ENCODE measurements around the gene RAET1G. TPM values are rescaled to one million over a fixed set of nuclear protein-coding genes. Genes with fewer than 3 reads are reported as not detected.

Gene RAET1G
- total and polyA plus RNA-seq, 2 of the 13 experiments (the other 11 are each of a cell fraction or from before 2014, with no cell fraction given) = not detected

DNA sequence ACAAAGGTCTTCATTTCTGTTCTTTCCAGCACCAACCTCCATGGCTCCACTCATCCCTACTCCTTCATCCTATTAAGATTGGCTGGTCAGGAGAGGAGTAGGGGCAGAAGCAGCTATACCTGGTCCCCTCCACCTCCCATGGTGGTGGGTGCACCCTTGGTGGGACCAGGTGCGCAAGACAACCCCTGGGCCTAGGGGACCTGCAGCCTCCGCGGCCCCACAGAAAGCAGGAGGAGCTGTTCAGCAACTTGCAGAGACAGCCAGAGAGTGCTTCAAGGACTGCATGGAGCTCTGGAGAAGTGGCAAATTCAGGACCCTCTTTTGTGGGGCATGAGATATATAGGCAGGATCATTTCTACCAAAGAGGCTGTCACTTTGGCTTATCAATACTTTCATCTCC lies 28.7 kb upstream of the RAET1G start (continued):
- no peak for TF ChIP-seq KLF13 (CRISPR knock-in tag; IDR thresholded peaks at IDR 0.05)
- TF ChIP-seq SP1 (IDR thresholded peaks at IDR 0.05) = no peak
- no peak for TF ChIP-seq SP1 (CRISPR knock-in tag; IDR thresholded peaks at IDR 0.05)
- no peak for TF ChIP-seq ZNF468 (CRISPR knock-in tag; IDR thresholded peaks at IDR 0.05)
- TF ChIP-seq TOPORS (CRISPR knock-in tag; IDR thresholded peaks at IDR 0.05) = no peak
- TF ChIP-seq ZNF709 (CRISPR knock-in tag; IDR thresholded peaks at IDR 0.05) = no peak

DNA sequence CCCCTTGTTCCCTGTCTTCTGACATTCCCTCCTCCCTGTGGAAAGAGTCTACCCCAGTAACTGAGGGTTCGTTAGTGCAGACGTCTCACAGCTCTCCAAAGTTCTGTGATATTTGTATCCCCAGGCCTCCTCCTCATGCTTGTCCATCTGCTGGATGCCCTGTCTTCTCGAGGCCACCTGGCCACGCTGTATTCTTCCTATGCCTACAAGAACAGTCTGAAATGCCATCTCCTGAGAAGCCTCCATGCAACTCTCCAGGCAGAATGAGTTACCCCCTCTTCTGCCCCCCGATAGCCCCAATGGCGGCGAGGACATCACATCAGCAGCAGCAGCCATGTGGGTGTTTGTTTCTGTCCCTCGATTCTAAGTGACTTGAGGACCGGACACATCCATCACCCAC lies 28.2 kb upstream of the RAET1G start:
- TF ChIP-seq ZNF629 (CRISPR knock-in tag; conservative IDR thresholded peaks at IDR 0.05) = no peak
- no peak for TF ChIP-seq ZNF816 (CRISPR knock-in tag; IDR thresholded peaks at IDR 0.05; ENCODE audit: borderline replicate concordance)
- TF ChIP-seq ZFP82 (CRISPR knock-in tag; IDR thresholded peaks at IDR 0.05; ENCODE audit: borderline replicate concordance) = no peak
- no peak for TF ChIP-seq KLF15 (CRISPR knock-in tag; IDR thresholded peaks at IDR 0.05; ENCODE audit: borderline replicate concordance)
- TF ChIP-seq TP53 (CRISPR knock-in tag; conservative IDR thresholded peaks at IDR 0.05) = no peak
- TF ChIP-seq ZMAT3 (CRISPR knock-in tag; conservative IDR thresholded peaks at IDR 0.05) = no peak
- no peak for TF ChIP-seq ZNF292 (CRISPR knock-in tag; IDR thresholded peaks at IDR 0.05; ENCODE audit: borderline replicate concordance, low read depth)
- no peak for TF ChIP-seq TCF7 (IDR thresholded peaks at IDR 0.05; ENCODE audit: low read depth)
- in situ Hi-C loops (cut with HindIII; ENCODE audit: extremely low pct_ligation_motif_present, low pct_unique_long_range_greater_than_20kb) (no loop called here), intact Hi-C loops (cut with micrococcal nuclease; ENCODE audit: unreplicated experiment) (no loop called here)
- Histone ChIP-seq H3K9me3 (ENCODE audit: low read length) (no peaks in the 10 kb centered on the region), H3K4me1 (ENCODE audit: insufficient read depth, low read length) (peaks cover 10% of the 10 kb centered on the region), H3K27me3 (ENCODE audit: control insufficient read depth in 1 of 2, insufficient read depth in 2 of 2, low read length in 2 of 2) (peaks cover 5 to 64% of the 10 kb centered on the region in 2 experiments), H3K4me2 (ENCODE audit: low read depth, low read length) (no peak overlapping the region), H3K36me3 (replicated peaks in 1 of 2; ENCODE audit: control insufficient read depth in 1 of 2, insufficient read depth in 2 of 2, low read length in 2 of 2) (no peaks in the 10 kb centered on the region), H4K20me1 (ENCODE audit: insufficient read depth, low read length) (no peaks in the 10 kb centered on the region; the same call in 1 of the 2 replicates), H3K79me2 (ENCODE audit: insufficient read depth, low read length) (no peaks in the 10 kb centered on the region), H3K9ac (ENCODE audit: insufficient read depth, low read depth, low read length) (no peak overlapping the region), H2AFZ (ENCODE audit: low read length) (no peak overlapping the region), H3K27ac (ENCODE audit: extremely low read length, insufficient read depth, low read length) (no peak overlapping the region), H3K4me3 (replicated peaks in 1 of 3; ENCODE audit: insufficient read depth in 1 of 3, low read depth in 2 of 3, low read length in 3 of 3) (no peak overlapping the region)
- POLR2A ChIA-PET = no interaction called here
- CTCF ChIA-PET (ENCODE audit: low intra/inter-chr PET ratio, low total read pairs) = no interaction called here
- BruUV-seq (replicated peaks) = no TSS peak
- DNase-seq (ENCODE audit: low spot score) (no peak), FAIRE-seq (no peak), ATAC-seq (no peak)
- WGBS (ENCODE audit: low lambda C conversion rate) = 7% methylated on average over 9 of the region's 9 CpGs
